Type B pancreatic cell (in vitro differentiated cells): ENCODE results near the gene SNAPC2. TPM values are rescaled to one million over a fixed set of nuclear protein-coding genes. Genes with fewer than 3 reads are reported as not detected.

Source experiments
- DNase-seq: peaks from one replicate; pipeline ENCODE4 v3.0.0; 2021; ENCODE audit warnings: mixed read lengths; ENCODE audit not compliant: unreplicated experiment; ENCODE audit errors: extremely low spot score
- H3K27ac Mint-ChIP-seq: 2 replicates; pipeline ENCODE4 v1.8.0; 2021; ENCODE audit warnings: mild to moderate bottlenecking, mixed read lengths
- H3K27me3 Mint-ChIP-seq: 2 replicates; pipeline ENCODE4 v1.8.0; 2021; ENCODE audit warnings: mixed read lengths
- H3K36me3 Mint-ChIP-seq: 2 replicates; pipeline ENCODE4 v1.8.0; 2021; ENCODE audit warnings: mixed read lengths
- H3K4me1 Mint-ChIP-seq: one replicate; pipeline ENCODE4 v1.8.0; 2021; ENCODE audit warnings: mixed read lengths; ENCODE audit not compliant: unreplicated experiment
- H3K4me3 Mint-ChIP-seq: 2 replicates; pipeline ENCODE4 v1.8.0; 2021; ENCODE audit warnings: mild to moderate bottlenecking, mixed read lengths
- H3K9me3 Mint-ChIP-seq: 2 replicates; pipeline ENCODE4 v1.8.0; 2021; ENCODE audit warnings: mixed read lengths
- total RNA-seq: library from RNA; stranded (reverse); gene quantifications from 2 replicates; pipeline ENCODE4 v1.2.1, GENCODE V29; 2021; ENCODE audit warnings: low replicate concordance
- TF ChIP-seq, protein P1 (sequence below): fragments of 200-600 bp; sonication (generic); conservative IDR thresholded peaks from 2 replicates; pipeline ENCODE4 v1.5.0; 2021; ENCODE audit warnings: antibody characterized with exemption, mild to moderate bottlenecking

Gene SNAPC2
- total RNA-seq, 1 donor from 2014 or later, result 15.0 TPM

GRCh38 chr19:7879836-7880235 is 40.3 kb upstream of the SNAPC2 start:
- Mint-ChIP-seq H3K4me3 (no peak overlapping the region), H3K36me3 (no peaks in the 10 kb centered on the region), H3K9me3 (no peaks in the 10 kb centered on the region), H3K27ac (no peak overlapping the region), H3K4me1 (no peaks in the 10 kb centered on the region), H3K27me3 (peaks cover 17% of the 10 kb centered on the region)
- no peak for DNase-seq
- TF ChIP-seq, protein P1, sequence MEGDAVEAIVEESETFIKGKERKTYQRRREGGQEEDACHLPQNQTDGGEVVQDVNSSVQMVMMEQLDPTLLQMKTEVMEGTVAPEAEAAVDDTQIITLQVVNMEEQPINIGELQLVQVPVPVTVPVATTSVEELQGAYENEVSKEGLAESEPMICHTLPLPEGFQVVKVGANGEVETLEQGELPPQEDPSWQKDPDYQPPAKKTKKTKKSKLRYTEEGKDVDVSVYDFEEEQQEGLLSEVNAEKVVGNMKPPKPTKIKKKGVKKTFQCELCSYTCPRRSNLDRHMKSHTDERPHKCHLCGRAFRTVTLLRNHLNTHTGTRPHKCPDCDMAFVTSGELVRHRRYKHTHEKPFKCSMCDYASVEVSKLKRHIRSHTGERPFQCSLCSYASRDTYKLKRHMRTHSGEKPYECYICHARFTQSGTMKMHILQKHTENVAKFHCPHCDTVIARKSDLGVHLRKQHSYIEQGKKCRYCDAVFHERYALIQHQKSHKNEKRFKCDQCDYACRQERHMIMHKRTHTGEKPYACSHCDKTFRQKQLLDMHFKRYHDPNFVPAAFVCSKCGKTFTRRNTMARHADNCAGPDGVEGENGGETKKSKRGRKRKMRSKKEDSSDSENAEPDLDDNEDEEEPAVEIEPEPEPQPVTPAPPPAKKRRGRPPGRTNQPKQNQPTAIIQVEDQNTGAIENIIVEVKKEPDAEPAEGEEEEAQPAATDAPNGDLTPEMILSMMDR, result no peak

DNA sequence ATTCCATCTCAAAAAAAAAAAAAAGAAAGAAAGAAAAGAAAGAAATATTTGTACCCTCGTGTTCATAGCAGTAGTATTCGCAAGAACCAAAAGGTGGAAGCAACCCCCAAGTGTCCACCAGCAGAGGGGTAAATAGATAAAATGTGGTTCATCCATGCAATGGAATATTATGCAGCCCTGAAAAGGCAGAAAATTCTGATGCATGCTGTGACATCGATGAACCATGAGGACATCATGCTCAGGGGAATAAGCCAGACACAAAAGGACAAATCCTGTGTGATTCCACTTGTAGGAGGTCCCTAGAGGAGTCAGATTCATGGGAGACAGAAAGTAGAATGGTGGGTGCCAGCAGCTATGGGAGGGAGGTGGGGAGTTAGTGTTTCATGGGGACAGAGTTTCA is 38.2 kb upstream of the SNAPC2 start:
- no peak for DNase-seq
- TF ChIP-seq, protein P1, result no peak
- Mint-ChIP-seq H3K4me1 (no peaks in the 10 kb centered on the region), H3K27me3 (peaks cover 7% of the 10 kb centered on the region), H3K36me3 (no peaks in the 10 kb centered on the region), H3K9me3 (no peaks in the 10 kb centered on the region), H3K27ac (no peak overlapping the region), H3K4me3 (no peak overlapping the region)

GRCh38 chr19:7883105-7883504 is 37.0 kb upstream of the SNAPC2 start:
- no peaks in the 10 kb centered on the region for H3K4me1 Mint-ChIP-seq
- H3K36me3 Mint-ChIP-seq, result no peaks in the 10 kb centered on the region
- TF ChIP-seq, protein P1, result no peak
- DNase-seq, result no peak
- H3K4me3 Mint-ChIP-seq, result no peak overlapping the region
- peaks cover 6% of the 10 kb centered on the region for H3K27me3 Mint-ChIP-seq
- no peaks in the 10 kb centered on the region for H3K9me3 Mint-ChIP-seq
- no peak overlapping the region for H3K27ac Mint-ChIP-seq

DNA sequence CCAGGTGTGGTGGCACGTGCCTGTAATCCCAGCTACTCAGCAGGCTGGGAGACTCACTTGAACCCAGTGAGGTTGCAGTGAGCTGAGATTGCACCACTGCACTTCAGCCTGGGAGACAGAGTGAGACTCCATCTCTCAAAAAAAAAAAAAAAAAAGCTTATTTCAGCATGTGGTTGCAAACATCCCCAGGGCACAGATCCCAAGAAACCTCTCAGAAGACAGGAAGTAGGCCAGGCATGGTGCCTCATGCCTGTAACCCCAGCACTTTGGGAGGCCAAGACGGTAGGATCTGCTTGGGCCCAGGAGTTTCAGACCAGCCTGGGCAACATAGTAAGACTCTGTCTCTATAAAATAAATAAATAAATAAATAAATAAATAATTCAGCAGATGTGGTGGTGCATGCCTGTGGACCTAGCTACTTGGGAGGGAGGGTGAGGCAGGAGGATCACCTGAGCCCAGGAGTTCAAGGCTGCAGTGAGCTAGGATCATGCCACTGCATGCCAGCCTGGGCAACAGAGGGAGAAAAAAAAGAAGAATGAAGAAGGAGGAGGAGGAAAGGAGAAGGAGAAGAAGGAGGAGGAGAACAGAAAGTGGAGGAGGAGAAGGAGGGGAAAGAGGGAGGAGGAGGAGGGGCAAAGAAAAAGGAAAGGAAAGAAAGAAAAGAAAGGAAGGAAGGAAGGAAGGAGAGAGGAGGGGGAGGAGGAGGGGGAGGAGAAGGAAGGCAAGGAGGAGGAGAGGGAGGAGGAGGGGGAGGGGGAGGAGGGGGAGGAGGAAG is 36.2 kb upstream of the SNAPC2 start:
- Mint-ChIP-seq H3K4me3 (no peak overlapping the region), H3K27me3 (peaks cover 10% of the 10 kb centered on the region), H3K36me3 (no peaks in the 10 kb centered on the region), H3K27ac (no peak overlapping the region), H3K4me1 (no peaks in the 10 kb centered on the region), H3K9me3 (no peaks in the 10 kb centered on the region)
- DNase-seq, result no peak
- TF ChIP-seq, protein P1, result no peak

DNA sequence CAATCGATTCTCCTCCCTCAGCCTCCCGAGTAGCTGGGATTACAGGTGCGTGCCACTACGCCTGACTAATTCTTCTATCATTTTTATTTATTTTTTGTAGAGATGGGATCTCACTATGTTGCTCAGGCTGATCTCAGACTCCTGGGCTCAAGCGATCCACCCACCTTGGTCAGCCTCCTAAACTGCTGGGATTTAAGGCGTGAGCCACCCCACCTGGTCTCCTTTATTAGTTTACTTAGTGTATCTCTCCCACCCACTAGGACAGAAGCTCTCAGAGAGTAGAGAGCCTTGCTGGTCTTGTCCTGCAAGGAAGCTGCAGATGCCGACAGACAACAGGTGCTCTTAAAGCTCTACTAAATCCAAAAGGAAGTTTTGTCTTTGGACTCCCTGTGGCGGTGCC is 34.3 kb upstream of the SNAPC2 start:
- TF ChIP-seq, protein P1, result no peak
- DNase-seq, result no peak
- Mint-ChIP-seq H3K4me3 (no peak overlapping the region), H3K27me3 (peaks cover 11% of the 10 kb centered on the region), H3K4me1 (no peaks in the 10 kb centered on the region), H3K9me3 (no peaks in the 10 kb centered on the region), H3K36me3 (no peaks in the 10 kb centered on the region), H3K27ac (no peak overlapping the region)
